GM18520 (cell line): ENCODE data around the gene HDAC4.

Source experiments
- ATAC-seq: cut with Tn5 transposase; IDR thresholded peaks from one replicate; pipeline ENCODE4 v1.9.1; 2021; ENCODE audit not compliant: unreplicated experiment

The HDAC4 gene

GRCh38 chr2:239271882-239272281 lies 128.9 kb downstream of the HDAC4 start:
- ATAC-seq, result no peak

- no peak for ATAC-seq
These were observed 129.3 kb downstream of the HDAC4 start for GRCh38 chr2:239271471-239271870.

GRCh38 chr2:239269916-239270315 lies 130.9 kb downstream of the HDAC4 start:
- no peak for ATAC-seq

- ATAC-seq, result no peak
These were observed 131.5 kb downstream of the HDAC4 start for GRCh38 chr2:239269173-239269885.

- ATAC-seq, result no peak
These were observed 132.3 kb downstream of the HDAC4 start for GRCh38 chr2:239268549-239268948.

GRCh38 chr2:239268082-239268481 lies 132.7 kb downstream of the HDAC4 start:
- ATAC-seq, result no peak

- ATAC-seq, result peak; percentile 77
These were observed 133.4 kb downstream of the HDAC4 start for GRCh38 chr2:239267288-239267951.

GRCh38 chr2:239266779-239267287 lies 134.0 kb downstream of the HDAC4 start:
- ATAC-seq, result no peak

- no peak for ATAC-seq
These were observed 134.4 kb downstream of the HDAC4 start for GRCh38 chr2:239266434-239266766.

- no peak for ATAC-seq
These were observed 135.0 kb downstream of the HDAC4 start for GRCh38 chr2:239265681-239266433.

GRCh38 chr2:239264838-239265651 lies 135.8 kb downstream of the HDAC4 start:
- ATAC-seq, result no peak

GRCh38 chr2:239264492-239264837 lies 136.4 kb downstream of the HDAC4 start:
- ATAC-seq, result no peak

GRCh38 chr2:239263669-239264491 lies 136.9 kb downstream of the HDAC4 start:
- ATAC-seq, result no peak

GRCh38 chr2:239263231-239263630 lies 137.6 kb downstream of the HDAC4 start:
- ATAC-seq, result no peak

GRCh38 chr2:239262484-239263230 lies 138.2 kb downstream of the HDAC4 start:
- ATAC-seq, result no peak

- no peak for ATAC-seq
These were observed 138.9 kb downstream of the HDAC4 start for GRCh38 chr2:239261796-239262483.

- no peak for ATAC-seq
These were observed 139.5 kb downstream of the HDAC4 start for GRCh38 chr2:239261356-239261755.

GRCh38 chr2:239260546-239261327 lies 140.1 kb downstream of the HDAC4 start:
- no peak for ATAC-seq
